ENCODE measurements around the gene OSER1.

The OSER1 gene

DNA sequence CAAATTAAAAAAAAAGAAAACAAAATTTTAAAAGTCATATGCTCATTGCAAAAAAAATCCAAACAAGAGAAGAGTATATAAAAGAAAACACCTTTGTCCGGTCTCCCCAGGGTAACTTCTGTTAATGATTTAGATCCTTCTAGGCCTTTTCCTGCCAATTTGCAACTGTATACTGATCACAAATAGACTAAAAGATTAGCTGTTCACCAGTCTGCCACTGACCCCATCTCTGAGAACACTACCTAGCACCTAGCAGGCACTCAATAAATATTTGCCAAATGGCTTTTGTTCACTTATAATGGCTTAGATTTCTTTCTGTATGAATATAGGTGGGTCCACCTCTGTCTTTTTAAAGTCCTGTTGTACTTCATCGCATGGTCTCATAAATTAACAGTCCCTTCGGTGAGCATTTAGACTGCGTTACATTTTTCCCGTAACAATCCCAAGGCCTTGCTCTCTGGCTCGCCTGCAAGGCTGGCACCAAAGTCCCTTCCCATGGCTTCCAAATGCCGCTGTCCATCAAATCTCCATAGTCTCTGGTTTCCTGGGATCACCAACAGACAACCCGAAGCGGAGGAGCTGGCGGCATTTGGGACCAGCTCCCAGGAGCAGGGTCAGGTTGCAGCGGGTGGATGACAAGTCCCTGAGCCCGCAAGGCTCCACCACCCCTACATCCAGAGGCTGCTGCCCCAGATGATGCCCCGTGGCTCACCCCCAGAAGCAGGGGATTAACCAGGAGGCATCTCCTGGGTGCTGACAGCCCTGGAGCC is 35.4 kb downstream of the OSER1 start:
- WGBS, 2 experiments (ENCODE audit: insufficient coverage in 2 of 2), result 93 to 94% methylated on average over 8 to 11 of the region's 13 CpGs
- no peaks in the 10 kb centered on the region for H3K9me3 ChIP-seq (ENCODE audit: control insufficient read depth, low read length)
- peaks cover 37% of the 10 kb centered on the region for H3K4me1 ChIP-seq (ENCODE audit: control insufficient read depth, insufficient read depth, low read length, poor library complexity, severe bottlenecking)
- H3K27ac ChIP-seq (ENCODE audit: low read depth, low read length, severe bottlenecking), result no peak overlapping the region
- no peak overlapping the region for H3K4me3 ChIP-seq (ENCODE audit: extremely low read depth, insufficient read depth, low read length, poor library complexity, severe bottlenecking)
- peaks cover 13% of the 10 kb centered on the region for H3K36me3 ChIP-seq (ENCODE audit: control insufficient read depth, insufficient read depth, low read length)

DNA sequence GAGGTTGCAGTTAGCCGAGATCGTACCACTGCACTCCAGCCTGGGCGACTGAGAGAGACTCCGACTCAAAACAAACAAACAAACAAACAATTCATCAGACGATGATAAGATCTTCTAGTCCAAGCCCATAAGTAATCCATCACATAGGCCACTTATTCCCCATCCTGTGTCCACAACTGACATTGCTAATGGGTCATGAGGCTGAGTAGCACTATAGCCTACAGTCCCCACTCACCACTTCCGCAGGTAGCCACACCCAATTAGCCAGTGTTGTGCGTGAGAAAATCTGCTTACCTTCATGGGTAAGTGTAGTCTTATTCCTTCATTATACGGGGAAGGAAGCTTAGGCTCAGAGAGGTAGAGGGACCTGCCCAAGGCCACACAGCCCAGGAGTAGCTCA is 36.7 kb downstream of the OSER1 start:
- no peaks in the 10 kb centered on the region for H3K9me3 ChIP-seq (ENCODE audit: control insufficient read depth, low read length)
- peaks cover 31% of the 10 kb centered on the region for H3K4me1 ChIP-seq (ENCODE audit: control insufficient read depth, insufficient read depth, low read length, poor library complexity, severe bottlenecking)
- H3K36me3 ChIP-seq (ENCODE audit: control insufficient read depth, insufficient read depth, low read length), result peaks cover 16% of the 10 kb centered on the region
- 94 to 98% methylated on average over 6 of the region's 8 CpGs for WGBS, 2 experiments (ENCODE audit: insufficient coverage in 2 of 2)
- no peak overlapping the region for H3K27ac ChIP-seq (ENCODE audit: low read depth, low read length, severe bottlenecking)
- H3K4me3 ChIP-seq (ENCODE audit: extremely low read depth, insufficient read depth, low read length, poor library complexity, severe bottlenecking), result no peak overlapping the region

DNA sequence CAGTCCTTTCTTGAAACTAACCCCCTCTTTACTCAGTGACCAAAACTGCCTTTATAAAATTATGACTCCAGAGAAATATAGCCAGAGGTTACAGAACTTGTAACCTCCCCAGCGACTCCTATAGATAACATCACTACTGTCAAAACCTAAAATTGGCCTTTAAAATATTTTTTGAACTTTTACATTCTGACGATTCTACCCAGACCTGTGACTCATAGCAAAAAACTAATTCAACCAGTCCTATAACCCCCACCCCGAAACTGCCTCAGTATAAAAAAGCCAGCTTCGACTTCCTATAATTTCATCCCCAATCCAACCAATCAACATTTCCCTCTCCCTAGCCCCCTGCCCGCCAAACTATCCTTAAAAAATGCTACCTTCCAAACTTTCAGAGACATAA is 37.5 kb downstream of the OSER1 start:
- H3K9me3 ChIP-seq (ENCODE audit: control insufficient read depth, low read length), result no peaks in the 10 kb centered on the region
- 83 to 86% methylated on average over 5 of the region's 5 CpGs for WGBS, 2 experiments (ENCODE audit: insufficient coverage in 2 of 2)
- H3K27ac ChIP-seq (ENCODE audit: low read depth, low read length, severe bottlenecking), result no peak overlapping the region
- H3K4me3 ChIP-seq (ENCODE audit: extremely low read depth, insufficient read depth, low read length, poor library complexity, severe bottlenecking), result no peak overlapping the region
- peaks cover 31% of the 10 kb centered on the region for H3K4me1 ChIP-seq (ENCODE audit: control insufficient read depth, insufficient read depth, low read length, poor library complexity, severe bottlenecking)
- peaks cover 16% of the 10 kb centered on the region for H3K36me3 ChIP-seq (ENCODE audit: control insufficient read depth, insufficient read depth, low read length)

DNA sequence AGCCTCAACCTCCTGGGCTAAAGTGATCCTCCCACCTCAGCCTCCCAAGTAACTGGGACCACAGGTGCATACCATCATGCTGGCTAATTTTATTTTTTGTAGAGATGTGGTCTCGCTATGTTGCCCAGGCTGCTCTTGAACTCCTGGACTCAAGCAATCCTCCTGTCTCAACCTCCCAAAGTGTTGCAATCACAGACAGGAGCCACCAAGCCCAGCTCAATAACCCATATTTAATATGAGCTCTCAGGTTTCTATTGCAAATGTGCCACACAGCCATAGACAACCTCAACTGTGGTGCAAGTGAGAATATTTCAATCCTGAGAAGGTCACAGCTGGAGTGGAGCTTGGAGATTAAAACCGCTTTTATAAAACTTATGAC is 38.0 kb downstream of the OSER1 start:
- Histone ChIP-seq H3K27ac (ENCODE audit: low read depth, low read length, severe bottlenecking) (no peak overlapping the region), H3K9me3 (ENCODE audit: control insufficient read depth, low read length) (no peaks in the 10 kb centered on the region), H3K36me3 (ENCODE audit: control insufficient read depth, insufficient read depth, low read length) (peaks cover 16% of the 10 kb centered on the region), H3K4me3 (ENCODE audit: extremely low read depth, insufficient read depth, low read length, poor library complexity, severe bottlenecking) (no peak overlapping the region), H3K4me1 (ENCODE audit: control insufficient read depth, insufficient read depth, low read length, poor library complexity, severe bottlenecking) (peaks cover 28% of the 10 kb centered on the region)
- WGBS, 2 experiments (ENCODE audit: insufficient coverage in 2 of 2), result 100% methylated on average over 1 of the region's 2 CpGs; no CpG with 5 or more reads in 1 of the 2 experiments

- H3K9me3 ChIP-seq (ENCODE audit: control insufficient read depth, low read length), result no peaks in the 10 kb centered on the region
- no peak overlapping the region for H3K4me3 ChIP-seq (ENCODE audit: extremely low read depth, insufficient read depth, low read length, poor library complexity, severe bottlenecking)
- no peak overlapping the region for H3K27ac ChIP-seq (ENCODE audit: low read depth, low read length, severe bottlenecking)
- H3K36me3 ChIP-seq (ENCODE audit: control insufficient read depth, insufficient read depth, low read length), result peaks cover 16% of the 10 kb centered on the region
- peaks cover 27% of the 10 kb centered on the region for H3K4me1 ChIP-seq (ENCODE audit: control insufficient read depth, insufficient read depth, low read length, poor library complexity, severe bottlenecking)
- WGBS, 2 experiments (ENCODE audit: insufficient coverage in 2 of 2), result 77 to 87% methylated on average over 2 to 5 of the region's 6 CpGs
These were observed 38.6 kb downstream of the OSER1 start for GRCh38 chr20:44171775-44172571.

DNA sequence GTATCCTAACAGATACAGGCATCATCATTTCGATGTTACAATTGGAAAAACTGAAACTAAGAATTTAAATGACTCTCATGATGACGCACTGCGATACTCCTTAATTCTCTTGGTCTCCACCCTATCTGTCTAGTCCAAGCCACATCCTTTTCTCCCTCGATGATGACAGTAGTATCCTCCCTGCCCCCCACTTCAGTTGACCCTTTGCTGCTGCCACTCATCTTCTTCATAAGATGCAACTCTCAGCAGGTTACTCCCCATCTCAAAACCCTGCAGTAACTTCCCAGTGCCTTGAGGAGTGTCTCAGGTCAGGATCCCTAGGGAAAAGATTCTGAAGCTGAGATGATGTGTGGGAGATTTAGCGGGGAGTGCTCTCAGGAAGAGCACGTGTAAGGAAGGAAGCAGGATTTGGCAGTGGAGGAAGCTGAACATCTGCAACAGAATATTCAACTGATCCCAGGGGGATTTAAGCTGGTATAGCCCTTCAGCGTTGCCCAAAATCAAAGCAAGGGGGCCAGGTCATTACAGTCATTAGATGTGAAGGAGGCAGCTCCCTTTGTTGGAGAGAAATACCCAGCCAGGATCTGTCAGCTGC is 39.7 kb downstream of the OSER1 start:
- no peak overlapping the region for H3K27ac ChIP-seq (ENCODE audit: low read depth, low read length, severe bottlenecking)
- no peaks in the 10 kb centered on the region for H3K9me3 ChIP-seq (ENCODE audit: control insufficient read depth, low read length)
- H3K4me1 ChIP-seq (ENCODE audit: control insufficient read depth, insufficient read depth, low read length, poor library complexity, severe bottlenecking), result peaks cover 35% of the 10 kb centered on the region
- H3K4me3 ChIP-seq (ENCODE audit: extremely low read depth, insufficient read depth, low read length, poor library complexity, severe bottlenecking), result no peak overlapping the region
- peaks cover 13% of the 10 kb centered on the region for H3K36me3 ChIP-seq (ENCODE audit: control insufficient read depth, insufficient read depth, low read length)
- 90 to 92% methylated on average over 7 of the region's 7 CpGs for WGBS, 2 experiments (ENCODE audit: insufficient coverage in 2 of 2)

DNA sequence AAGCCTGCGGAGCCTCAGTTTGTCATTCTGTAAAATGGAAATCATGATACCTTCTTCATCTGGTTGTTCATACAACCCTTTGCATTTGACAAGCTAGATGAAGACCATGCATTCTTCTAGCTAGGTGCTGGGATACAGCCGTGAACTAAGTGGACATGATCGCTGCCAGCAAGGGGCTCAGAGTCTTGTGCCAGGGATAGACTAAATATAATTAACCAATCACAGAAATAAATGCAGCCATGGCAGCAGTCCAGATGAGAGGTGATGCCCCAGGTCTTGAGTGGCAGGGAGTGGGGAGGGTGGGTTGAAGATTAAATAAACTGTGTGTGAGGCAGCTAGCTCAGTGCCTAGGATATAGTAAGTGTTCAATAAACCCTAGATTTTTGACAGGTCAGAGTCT is 42.8 kb downstream of the OSER1 start:
- H3K9me3 ChIP-seq (ENCODE audit: control insufficient read depth, low read length), result peaks cover 4% of the 10 kb centered on the region
- H3K4me3 ChIP-seq (ENCODE audit: extremely low read depth, insufficient read depth, low read length, poor library complexity, severe bottlenecking), result no peak overlapping the region
- H3K27ac ChIP-seq (ENCODE audit: low read depth, low read length, severe bottlenecking), result peak overlapping the region; percentile 93
- peaks cover 48% of the 10 kb centered on the region for H3K4me1 ChIP-seq (ENCODE audit: control insufficient read depth, insufficient read depth, low read length, poor library complexity, severe bottlenecking)
- H3K36me3 ChIP-seq (ENCODE audit: control insufficient read depth, insufficient read depth, low read length), result peaks cover 5% of the 10 kb centered on the region
- WGBS, 2 experiments (ENCODE audit: insufficient coverage in 2 of 2), result 88 to 100% methylated on average over 2 to 3 of the region's 3 CpGs

- Histone ChIP-seq H3K36me3 (ENCODE audit: control insufficient read depth, insufficient read depth, low read length) (peaks cover 5% of the 10 kb centered on the region), H3K9me3 (ENCODE audit: control insufficient read depth, low read length) (peaks cover 4% of the 10 kb centered on the region), H3K4me3 (ENCODE audit: extremely low read depth, insufficient read depth, low read length, poor library complexity, severe bottlenecking) (no peak overlapping the region), H3K4me1 (ENCODE audit: control insufficient read depth, insufficient read depth, low read length, poor library complexity, severe bottlenecking) (peaks cover 39% of the 10 kb centered on the region), H3K27ac (ENCODE audit: low read depth, low read length, severe bottlenecking) (peak overlapping the region; percentile 93)
- 76% methylated on average over 2 of the region's 4 CpGs; no CpG with 5 or more reads in 1 of the 2 experiments for WGBS, 2 experiments (ENCODE audit: insufficient coverage in 2 of 2)
These were observed 44.1 kb downstream of the OSER1 start for GRCh38 chr20:44166477-44166876.

GRCh38 chr20:44166008-44166407 is 44.6 kb downstream of the OSER1 start:
- no peak overlapping the region for H3K4me3 ChIP-seq (ENCODE audit: extremely low read depth, insufficient read depth, low read length, poor library complexity, severe bottlenecking)
- H3K36me3 ChIP-seq (ENCODE audit: control insufficient read depth, insufficient read depth, low read length), result peaks cover 5% of the 10 kb centered on the region
- H3K4me1 ChIP-seq (ENCODE audit: control insufficient read depth, insufficient read depth, low read length, poor library complexity, severe bottlenecking), result peaks cover 34% of the 10 kb centered on the region
- WGBS, 2 experiments (ENCODE audit: insufficient coverage in 2 of 2), result no CpG with 5 or more reads among the region's 4 CpGs
- peaks cover 4% of the 10 kb centered on the region for H3K9me3 ChIP-seq (ENCODE audit: control insufficient read depth, low read length)
- H3K27ac ChIP-seq (ENCODE audit: low read depth, low read length, severe bottlenecking), result peak overlapping the region; percentile 93

- no peak overlapping the region for H3K4me3 ChIP-seq (ENCODE audit: extremely low read depth, insufficient read depth, low read length, poor library complexity, severe bottlenecking)
- peaks cover 4% of the 10 kb centered on the region for H3K9me3 ChIP-seq (ENCODE audit: control insufficient read depth, low read length)
- WGBS, 2 experiments (ENCODE audit: insufficient coverage in 2 of 2), result 97 to 98% methylated on average over 55 to 56 of the region's 56 CpGs
- H3K36me3 ChIP-seq (ENCODE audit: control insufficient read depth, insufficient read depth, low read length), result peaks cover 36% of the 10 kb centered on the region
- peaks cover 6% of the 10 kb centered on the region for H3K4me1 ChIP-seq (ENCODE audit: control insufficient read depth, insufficient read depth, low read length, poor library complexity, severe bottlenecking)
- no peak overlapping the region for H3K27ac ChIP-seq (ENCODE audit: low read depth, low read length, severe bottlenecking)
These were observed 50.4 kb downstream of the OSER1 start for GRCh38 chr20:44160133-44160532.

Measured in mesodermal cell (in vitro differentiated cells).